ENCODE data around the gene VGLL4.

VGLL4 gene

DNA sequence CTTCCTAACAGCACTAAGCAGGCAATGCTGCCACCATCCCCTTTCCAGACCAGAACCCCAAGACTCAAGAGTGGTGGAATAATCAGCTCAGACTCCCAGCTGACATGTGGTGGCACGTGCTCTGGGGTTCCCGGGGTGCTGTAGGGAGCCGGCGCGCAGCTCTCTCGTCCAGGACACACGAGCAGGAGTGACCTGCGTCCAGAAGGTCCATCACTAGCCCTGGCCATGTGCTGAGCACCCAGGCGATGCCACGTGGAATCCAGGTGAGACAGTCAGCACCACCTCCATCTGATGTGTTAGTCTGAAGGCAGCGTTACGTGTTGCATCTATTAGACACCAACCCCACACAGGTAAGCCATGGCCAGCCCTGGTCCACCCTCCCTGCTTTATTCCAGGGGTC, 78.2 kb downstream of the VGLL4 start:
- TF ChIP-seq CTCF (IDR thresholded peaks at IDR 0.05; ENCODE audit: control insufficient read depth, insufficient read depth, low read depth, low read length, missing control alignments): no peak
- H3K4me3 ChIP-seq (ENCODE audit: control insufficient read depth, low read depth, low read length): no peak overlapping the region
- DNase-seq (ENCODE audit: low read depth): no peak

DNA sequence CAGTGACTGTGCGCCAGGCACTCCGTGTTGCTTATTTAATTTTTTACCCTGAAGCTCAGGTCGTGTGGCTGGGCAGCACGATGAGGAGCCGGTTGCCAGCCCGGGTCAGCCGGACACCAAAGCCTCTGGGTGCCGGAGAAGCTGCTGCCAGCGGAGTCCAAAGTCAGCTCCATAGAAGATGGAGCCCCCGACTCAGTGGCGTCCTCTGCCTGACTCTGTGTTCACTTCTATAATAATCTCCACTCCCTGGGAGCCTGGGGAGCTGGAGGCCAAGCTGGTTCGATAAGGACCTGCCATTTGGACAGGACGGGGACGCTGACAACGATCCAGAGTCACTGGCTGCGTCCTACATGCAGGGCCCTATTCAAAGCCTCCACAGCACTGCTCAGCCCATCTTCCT, 78.6 kb downstream of the VGLL4 start:
- no peak for TF ChIP-seq CTCF (IDR thresholded peaks at IDR 0.05; ENCODE audit: control insufficient read depth, insufficient read depth, low read depth, low read length, missing control alignments)
- no peak for DNase-seq (ENCODE audit: low read depth)
- no peak overlapping the region for H3K4me3 ChIP-seq (ENCODE audit: control insufficient read depth, low read depth, low read length)

DNA sequence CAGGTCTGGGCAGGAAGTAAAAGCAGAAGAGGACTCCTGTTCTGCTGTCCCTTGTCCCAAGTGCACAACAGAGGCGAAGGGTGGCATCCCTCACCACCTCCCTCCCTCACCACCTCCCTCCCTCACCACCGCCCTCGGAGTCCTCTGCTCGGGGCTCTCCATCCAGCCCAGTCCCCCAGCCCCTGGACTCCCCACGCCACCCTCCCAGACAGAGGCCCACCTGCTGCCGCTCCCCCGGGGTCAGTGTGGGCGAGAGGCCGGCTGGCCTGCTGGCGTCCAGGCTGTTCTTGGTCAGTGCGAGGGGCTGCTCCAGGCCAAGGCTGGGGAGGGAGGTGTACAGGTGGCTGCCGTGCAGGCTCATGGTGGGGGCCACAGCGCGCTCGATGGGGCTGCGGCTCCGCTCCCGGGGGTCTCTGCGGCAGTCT, 79.1 kb downstream of the VGLL4 start:
- no peak for DNase-seq (ENCODE audit: low read depth)
- no peak for TF ChIP-seq CTCF (IDR thresholded peaks at IDR 0.05; ENCODE audit: control insufficient read depth, insufficient read depth, low read depth, low read length, missing control alignments)

GRCh38 chr3:11563865-11564185, 79.9 kb downstream of the VGLL4 start:
- no peak overlapping the region for H3K4me3 ChIP-seq (ENCODE audit: control insufficient read depth, low read depth, low read length)
- no peak for TF ChIP-seq CTCF (IDR thresholded peaks at IDR 0.05; ENCODE audit: control insufficient read depth, insufficient read depth, low read depth, low read length, missing control alignments)
- no peak for DNase-seq (ENCODE audit: low read depth)

More for the DNA sequence above, 79.1 kb downstream of the VGLL4 start:
- H3K4me3 ChIP-seq (ENCODE audit: control insufficient read depth, low read depth, low read length): no peak overlapping the region

- DNase-seq (ENCODE audit: low read depth): no peak
- TF ChIP-seq CTCF (IDR thresholded peaks at IDR 0.05; ENCODE audit: control insufficient read depth, insufficient read depth, low read depth, low read length, missing control alignments): no peak
- no peak overlapping the region for H3K4me3 ChIP-seq (ENCODE audit: control insufficient read depth, low read depth, low read length)
Observed at GRCh38 chr3:11563159-11563864, 80.4 kb downstream of the VGLL4 start.

DNA sequence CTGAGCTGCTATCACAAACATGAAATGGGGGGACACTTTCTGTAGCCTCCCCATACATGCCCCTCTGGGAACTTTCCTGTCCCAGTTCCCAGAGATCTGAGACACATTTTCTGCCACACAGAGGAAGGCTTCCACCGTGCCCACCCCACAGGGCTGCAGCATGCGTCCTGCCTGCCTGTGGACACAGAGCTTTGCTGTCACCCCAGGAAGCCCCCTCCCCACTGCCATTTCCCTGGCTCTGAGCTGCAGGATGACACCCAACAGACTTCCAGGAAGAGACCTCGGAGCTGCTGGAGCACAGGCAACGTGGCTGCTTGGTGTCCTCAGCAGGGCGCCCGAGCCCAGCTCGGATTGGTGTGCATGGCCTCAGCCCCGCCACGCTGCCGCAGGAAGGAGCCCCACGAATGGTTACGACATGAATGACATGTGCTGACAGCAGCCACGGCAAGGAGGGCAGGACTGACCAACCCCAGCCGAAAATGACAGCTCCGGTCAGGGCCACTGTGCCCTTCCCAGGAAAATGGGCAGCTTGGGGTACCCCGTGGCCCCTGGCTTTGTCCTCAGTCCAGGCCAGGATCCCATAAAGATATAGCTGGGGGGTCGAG, 81.3 kb downstream of the VGLL4 start:
- no peak for TF ChIP-seq CTCF (IDR thresholded peaks at IDR 0.05; ENCODE audit: control insufficient read depth, insufficient read depth, low read depth, low read length, missing control alignments)
- DNase-seq (ENCODE audit: low read depth): no peak
- H3K4me3 ChIP-seq (ENCODE audit: control insufficient read depth, low read depth, low read length): no peak overlapping the region
